Measurements from ENCODE around the gene VCL.
A peak's percentile ranks its signal among the peaks of the same experiment; 100 is the strongest.

Gene VCL

GRCh38 chr10:74117738-74118137 lies 119.8 kb downstream of the VCL start:
- no peak for TF ChIP-seq CTCF (IDR thresholded peaks at IDR 0.05; ENCODE audit: unreplicated experiment in 3 of 3)
- H3K9me3 Mint-ChIP-seq, result no peaks in the 10 kb centered on the region
- H3K27ac Mint-ChIP-seq, result no peak overlapping the region
- H3K36me3 Mint-ChIP-seq (ENCODE audit: low read depth), result peaks cover 90% of the 10 kb centered on the region
- no peaks in the 10 kb centered on the region for H3K27me3 Mint-ChIP-seq (ENCODE audit: low read depth)
- H3K4me1 Mint-ChIP-seq, result peaks cover 23% of the 10 kb centered on the region
- no peak overlapping the region for H3K4me3 Mint-ChIP-seq

- TF ChIP-seq CTCF (IDR thresholded peaks at IDR 0.05; ENCODE audit: unreplicated experiment in 3 of 3), result no peak
- H3K4me3 Mint-ChIP-seq, result no peak overlapping the region
- peaks cover 91% of the 10 kb centered on the region for H3K36me3 Mint-ChIP-seq (ENCODE audit: low read depth)
- H3K9me3 Mint-ChIP-seq, result no peaks in the 10 kb centered on the region
- peak overlapping the region; percentile 14 to 53 (median 46) for H3K27ac Mint-ChIP-seq
- no peaks in the 10 kb centered on the region for H3K27me3 Mint-ChIP-seq (ENCODE audit: low read depth)
- peaks cover 23% of the 10 kb centered on the region for H3K4me1 Mint-ChIP-seq
Measured at GRCh38 chr10:74118804-74119203, 120.9 kb downstream of the VCL start.

GRCh38 chr10:74120911-74121310 lies 123.0 kb downstream of the VCL start:
- no peak for TF ChIP-seq CTCF (IDR thresholded peaks at IDR 0.05; ENCODE audit: unreplicated experiment in 3 of 3)
- Mint-ChIP-seq H3K4me1 (peaks cover 23% of the 10 kb centered on the region), H3K4me3 (no peak overlapping the region), H3K27me3 (ENCODE audit: low read depth) (no peaks in the 10 kb centered on the region), H3K36me3 (ENCODE audit: low read depth) (peaks cover 88% of the 10 kb centered on the region), H3K9me3 (no peaks in the 10 kb centered on the region), H3K27ac (peak overlapping the region; percentile 3 to 36 (median 14))

- TF ChIP-seq CTCF (IDR thresholded peaks at IDR 0.05; ENCODE audit: unreplicated experiment in 3 of 3), result no peak
- H3K4me1 Mint-ChIP-seq, result peaks cover 23% of the 10 kb centered on the region
- H3K4me3 Mint-ChIP-seq, result no peak overlapping the region
- no peaks in the 10 kb centered on the region for H3K27me3 Mint-ChIP-seq (ENCODE audit: low read depth)
- H3K27ac Mint-ChIP-seq, result peak overlapping the region; percentile 3 to 36 (median 14)
- H3K9me3 Mint-ChIP-seq, result no peaks in the 10 kb centered on the region
- peaks cover 88% of the 10 kb centered on the region for H3K36me3 Mint-ChIP-seq (ENCODE audit: low read depth)
Measured at GRCh38 chr10:74121368-74121767, 123.5 kb downstream of the VCL start.

GRCh38 chr10:74122060-74122459 lies 124.1 kb downstream of the VCL start:
- no peaks in the 10 kb centered on the region for H3K9me3 Mint-ChIP-seq
- no peak overlapping the region for H3K27ac Mint-ChIP-seq
- no peak for TF ChIP-seq CTCF (IDR thresholded peaks at IDR 0.05; ENCODE audit: unreplicated experiment in 3 of 3)
- no peaks in the 10 kb centered on the region for H3K27me3 Mint-ChIP-seq (ENCODE audit: low read depth)
- no peak overlapping the region for H3K4me3 Mint-ChIP-seq
- peaks cover 82% of the 10 kb centered on the region for H3K36me3 Mint-ChIP-seq (ENCODE audit: low read depth)
- H3K4me1 Mint-ChIP-seq, result peaks cover 23% of the 10 kb centered on the region

- H3K9me3 Mint-ChIP-seq, result no peaks in the 10 kb centered on the region
- H3K4me3 Mint-ChIP-seq, result no peak overlapping the region
- TF ChIP-seq CTCF (IDR thresholded peaks at IDR 0.05; ENCODE audit: unreplicated experiment in 3 of 3), result no peak
- peaks cover 76% of the 10 kb centered on the region for H3K36me3 Mint-ChIP-seq (ENCODE audit: low read depth)
- H3K4me1 Mint-ChIP-seq, result peaks cover 23% of the 10 kb centered on the region
- no peaks in the 10 kb centered on the region for H3K27me3 Mint-ChIP-seq (ENCODE audit: low read depth)
- H3K27ac Mint-ChIP-seq, result no peak overlapping the region
Measured at GRCh38 chr10:74123081-74123480, 125.2 kb downstream of the VCL start.
